Skin of body (tissue), 2 donors: ENCODE results near the gene TNNC2. TPM values are rescaled to one million over a fixed set of nuclear protein-coding genes. Genes with fewer than 3 reads are reported as not detected.
"Not testable (repeated sequence)": the region's sequence is repeated elsewhere in the genome, so short reads cannot be mapped to it uniquely, and the experiment has no call there.

Source experiments
- DNase-seq: peaks from one replicate; lab custom pipeline; 2025; lab: John Stamatoyannopoulos, UW
- total RNA-seq: library from RNA; depleted of rRNA; stranded (reverse); fragments of >200 nt; gene quantifications from one replicate; pipeline ENCODE4 v1.2.3, GENCODE V29; 2014

The TNNC2 gene
- total RNA-seq, 1 donor from 2014 or later: 472 TPM

GRCh38 chr20:45822857-45823256 lies 4.3 kb downstream of the TNNC2 start:
- DNase-seq: no peak

GRCh38 chr20:45821947-45822346 lies 5.2 kb downstream of the TNNC2 start:
- DNase-seq: no peak

- no peak for DNase-seq
These were observed 7.6 kb downstream of the TNNC2 start for GRCh38 chr20:45819466-45819865.

- DNase-seq: no peak
These were observed 8.9 kb downstream of the TNNC2 start for GRCh38 chr20:45818239-45818638.

GRCh38 chr20:45817376-45818194 lies 9.5 kb downstream of the TNNC2 start:
- DNase-seq: no peak

- DNase-seq: no peak
These were observed 10.2 kb downstream of the TNNC2 start for GRCh38 chr20:45816951-45817350.

GRCh38 chr20:45814314-45814713 lies 12.8 kb downstream of the TNNC2 start:
- DNase-seq: no peak

- DNase-seq: no peak
These were observed 13.6 kb downstream of the TNNC2 start for GRCh38 chr20:45813489-45813888.

GRCh38 chr20:45813006-45813340 lies 14.1 kb downstream of the TNNC2 start:
- DNase-seq: no peak

- DNase-seq: peak; percentile 100
These were observed 14.7 kb downstream of the TNNC2 start, which contains the start of gene UBE2C for GRCh38 chr20:45812157-45813005. Gene UBE2C (plus strand): TSS chr20:45812644. CDS start chr20:45812696, 52 bp downstream.

- no peak for DNase-seq
These were observed 16.7 kb downstream of the TNNC2 start for GRCh38 chr20:45810191-45810970.

GRCh38 chr20:45801851-45802250 lies 25.3 kb downstream of the TNNC2 start:
- no peak for DNase-seq

GRCh38 chr20:45798935-45799642 lies 28.0 kb downstream of the TNNC2 start:
- no peak for DNase-seq

GRCh38 chr20:45797955-45798354 lies 29.2 kb downstream of the TNNC2 start:
- not testable (repeated sequence) for DNase-seq

GRCh38 chr20:45797510-45797909 lies 29.6 kb downstream of the TNNC2 start:
- not testable (repeated sequence) for DNase-seq

- no peak for DNase-seq
These were observed 30.6 kb downstream of the TNNC2 start for GRCh38 chr20:45796337-45797065.

GRCh38 chr20:45792317-45793118 lies 34.6 kb downstream of the TNNC2 start:
- DNase-seq: no peak

GRCh38 chr20:45788351-45788750 lies 38.8 kb downstream of the TNNC2 start:
- DNase-seq: no peak

GRCh38 chr20:45783656-45784294 lies 43.3 kb downstream of the TNNC2 start:
- DNase-seq: no peak
